Neural cell (in vitro differentiated cells): ENCODE measurements around the gene PRMT2. TPM values are rescaled to one million over a fixed set of nuclear protein-coding genes. Genes with fewer than 3 reads are reported as not detected.

Experiments
- H2AFZ ChIP-seq: fragments of 200-600, 300-800 bp; sonication (generic), shearing (Covaris generic); 2 replicates; pipeline ENCODE4 v1.6.0; 2014; ENCODE audit warnings: low read depth, mild to moderate bottlenecking, antibody characterized with exemption, low read length, moderate library complexity
- H3F3A ChIP-seq: fragments of 200-600 bp; shearing (Covaris generic); 2 replicates; pipeline ENCODE4 v1.6.1; 2016; ENCODE audit warnings: mild to moderate bottlenecking, moderate library complexity, mixed read lengths, antibody characterized with exemption, low read length; ENCODE audit not compliant: insufficient read depth, poor library complexity, severe bottlenecking
- H3K27ac ChIP-seq: fragments of 200-600, 300-800 bp; sonication (generic), shearing (Covaris generic); 2 replicates; pipeline ENCODE4 v1.5.1; 2014; ENCODE audit warnings: mild to moderate bottlenecking, low read length, moderate library complexity
- H3K27me3 ChIP-seq: fragments of 300-800, 200-600 bp; sonication (generic), shearing (Covaris generic); 2 replicates; pipeline ENCODE4 v1.6.0; 2014; ENCODE audit warnings: mild to moderate bottlenecking, low read depth, low read length, moderate library complexity; ENCODE audit not compliant: insufficient read depth
- H3K36me3 ChIP-seq: fragments of 300-800, 200-600 bp; sonication (generic), shearing (Covaris generic); 2 replicates; pipeline ENCODE4 v1.5.1; 2014; ENCODE audit warnings: mild to moderate bottlenecking, antibody characterized with exemption, low read length, moderate library complexity; ENCODE audit not compliant: insufficient read depth
- H3K4me2 ChIP-seq: fragments of 300-800, 200-600 bp; sonication (generic), shearing (Covaris generic); 2 replicates; pipeline ENCODE4 v1.6.0; 2014; ENCODE audit warnings: mild to moderate bottlenecking, low read length
- H3K4me3 ChIP-seq: fragments of 300-800, 200-600 bp; sonication (generic), shearing (Covaris generic); 2 replicates; pipeline ENCODE4 v1.5.1; 2014; ENCODE audit warnings: mild to moderate bottlenecking, low read length, moderate library complexity
- H3K79me2 ChIP-seq: fragments of 200-600 bp; shearing (Covaris generic); replicated peaks from 2 replicates; pipeline ENCODE4 v1.6.0; 2014; ENCODE audit warnings: mild to moderate bottlenecking, low read length, moderate library complexity; ENCODE audit not compliant: insufficient read depth
- H3K9ac ChIP-seq: fragments of 300-800, 200-600 bp; sonication (generic), shearing (Covaris generic); 2 replicates; pipeline ENCODE4 v1.6.1; 2016; ENCODE audit warnings: mild to moderate bottlenecking, low read length, mixed read lengths
- H3K9me2 ChIP-seq: fragments of 200-600 bp; shearing (Covaris generic); 2 replicates; pipeline ENCODE4 v1.6.1; 2016; ENCODE audit warnings: mild to moderate bottlenecking, low read length, mixed read lengths; ENCODE audit not compliant: insufficient read depth
- H3K9me3 ChIP-seq: fragments of 200-600, 300-800 bp; sonication (generic), shearing (Covaris generic); 2 replicates; pipeline ENCODE4 v1.6.1; 2016; ENCODE audit warnings: mild to moderate bottlenecking, mixed run types, low read length, moderate library complexity, mixed read lengths
- H4K20me1 ChIP-seq: fragments of 200-600 bp; shearing (Covaris generic); 2 replicates; pipeline ENCODE4 v1.6.1; 2016; ENCODE audit warnings: mild to moderate bottlenecking, mixed run types; ENCODE audit not compliant: insufficient read depth
- CTCF ChIP-seq: fragments of 450-650 bp; IDR thresholded peaks from 2 replicates; pipeline ENCODE4 v1.5.1; 2014; ENCODE audit warnings: antibody characterized with exemption, mild to moderate bottlenecking, moderate library complexity; ENCODE audit not compliant: poor library complexity, severe bottlenecking
- EP300 ChIP-seq: fragments of 450-650 bp; conservative IDR thresholded peaks from 2 replicates; pipeline ENCODE4 v1.6.1; 2014; ENCODE audit warnings: antibody characterized with exemption, mild to moderate bottlenecking, moderate library complexity; ENCODE audit not compliant: poor library complexity, severe bottlenecking
- EZH2 ChIP-seq: fragments of 200-600, 300-800 bp; shearing (Covaris generic), sonication (generic); IDR thresholded peaks from 2 replicates; pipeline ENCODE4 v1.6.1; 2014; ENCODE audit warnings: antibody characterized with exemption, low read length, borderline replicate concordance, mild to moderate bottlenecking; ENCODE audit not compliant: insufficient read depth, poor library complexity, severe bottlenecking
- MXI1 ChIP-seq: fragments of 450-650 bp; conservative IDR thresholded peaks from 2 replicates; pipeline ENCODE4 v1.6.1; 2014; ENCODE audit warnings: antibody characterized with exemption, mild to moderate bottlenecking; ENCODE audit not compliant: poor library complexity, severe bottlenecking
- POLR2AphosphoS5 ChIP-seq: IDR thresholded peaks from 2 replicates; pipeline ENCODE4 v1.6.1; 2012
- RAD21 ChIP-seq: fragments of 450-650 bp; conservative IDR thresholded peaks from 2 replicates; pipeline ENCODE4 v1.6.1; 2014; ENCODE audit warnings: antibody characterized with exemption, mild to moderate bottlenecking, moderate library complexity
- SMC3 ChIP-seq: fragments of 450-650 bp; conservative IDR thresholded peaks from 2 replicates; pipeline ENCODE4 v1.6.1; 2014; ENCODE audit warnings: antibody characterized with exemption, mild to moderate bottlenecking, moderate library complexity; ENCODE audit not compliant: poor library complexity
- TAF1 ChIP-seq: IDR thresholded peaks from 2 replicates; pipeline ENCODE4 v1.6.1; 2012; ENCODE audit warnings: low read depth
- polyA plus RNA-seq: library from polyadenylated mRNA; depleted of rRNA; stranded (reverse); fragments of >200 nt; gene quantifications from 2 replicates; pipeline ENCODE4 v1.2.3, GENCODE V29; 2014
- TF ChIP-seq, protein P1 (sequence below): IDR thresholded peaks from 2 replicates; pipeline ENCODE4 v1.6.1; 2012; ENCODE audit warnings: borderline replicate concordance

Gene PRMT2
- polyA plus RNA-seq, 1 donor from 2014 or later, result 313 TPM

DNA sequence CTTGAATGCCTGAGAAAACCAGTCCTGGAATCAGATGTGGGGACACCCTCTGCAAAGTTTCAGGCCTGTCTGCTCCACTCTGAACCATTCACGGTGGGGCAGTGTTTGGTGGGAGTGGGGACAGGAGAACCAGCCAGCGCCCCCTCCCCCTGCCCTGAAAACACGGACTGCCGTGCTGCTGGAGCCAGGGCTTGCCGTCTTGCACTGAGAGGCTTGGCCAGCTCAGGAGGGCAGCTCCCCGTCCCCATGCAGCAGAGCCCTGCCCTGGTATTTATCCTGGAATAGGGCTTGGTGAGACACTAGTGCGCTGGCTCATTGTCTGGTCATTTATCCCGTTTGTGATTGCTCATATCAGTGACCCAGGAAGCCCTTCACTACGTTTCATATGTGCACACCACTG is 34.5 kb upstream of the PRMT2 start:
- Histone ChIP-seq H3K27ac (no peak overlapping the region), H3K36me3 (no peaks in the 10 kb centered on the region), H3K27me3 (no peaks in the 10 kb centered on the region), H4K20me1 (no peaks in the 10 kb centered on the region), H3K4me2 (no peak overlapping the region), H3K9me2 (no peaks in the 10 kb centered on the region), H3K79me2 (no peaks in the 10 kb centered on the region), H3K9me3 (no peaks in the 10 kb centered on the region), H2AFZ (no peak overlapping the region), H3K4me3 (no peak overlapping the region), H3K9ac (no peak overlapping the region), H3F3A (no peaks in the 10 kb centered on the region)
- no peak for TF ChIP-seq TAF1
- TF ChIP-seq RAD21, result no peak
- no peak for TF ChIP-seq CTCF
- TF ChIP-seq, protein P1, sequence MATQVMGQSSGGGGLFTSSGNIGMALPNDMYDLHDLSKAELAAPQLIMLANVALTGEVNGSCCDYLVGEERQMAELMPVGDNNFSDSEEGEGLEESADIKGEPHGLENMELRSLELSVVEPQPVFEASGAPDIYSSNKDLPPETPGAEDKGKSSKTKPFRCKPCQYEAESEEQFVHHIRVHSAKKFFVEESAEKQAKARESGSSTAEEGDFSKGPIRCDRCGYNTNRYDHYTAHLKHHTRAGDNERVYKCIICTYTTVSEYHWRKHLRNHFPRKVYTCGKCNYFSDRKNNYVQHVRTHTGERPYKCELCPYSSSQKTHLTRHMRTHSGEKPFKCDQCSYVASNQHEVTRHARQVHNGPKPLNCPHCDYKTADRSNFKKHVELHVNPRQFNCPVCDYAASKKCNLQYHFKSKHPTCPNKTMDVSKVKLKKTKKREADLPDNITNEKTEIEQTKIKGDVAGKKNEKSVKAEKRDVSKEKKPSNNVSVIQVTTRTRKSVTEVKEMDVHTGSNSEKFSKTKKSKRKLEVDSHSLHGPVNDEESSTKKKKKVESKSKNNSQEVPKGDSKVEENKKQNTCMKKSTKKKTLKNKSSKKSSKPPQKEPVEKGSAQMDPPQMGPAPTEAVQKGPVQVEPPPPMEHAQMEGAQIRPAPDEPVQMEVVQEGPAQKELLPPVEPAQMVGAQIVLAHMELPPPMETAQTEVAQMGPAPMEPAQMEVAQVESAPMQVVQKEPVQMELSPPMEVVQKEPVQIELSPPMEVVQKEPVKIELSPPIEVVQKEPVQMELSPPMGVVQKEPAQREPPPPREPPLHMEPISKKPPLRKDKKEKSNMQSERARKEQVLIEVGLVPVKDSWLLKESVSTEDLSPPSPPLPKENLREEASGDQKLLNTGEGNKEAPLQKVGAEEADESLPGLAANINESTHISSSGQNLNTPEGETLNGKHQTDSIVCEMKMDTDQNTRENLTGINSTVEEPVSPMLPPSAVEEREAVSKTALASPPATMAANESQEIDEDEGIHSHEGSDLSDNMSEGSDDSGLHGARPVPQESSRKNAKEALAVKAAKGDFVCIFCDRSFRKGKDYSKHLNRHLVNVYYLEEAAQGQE, result no peak
- TF ChIP-seq SMC3, result no peak
- TF ChIP-seq POLR2AphosphoS5, result no peak
- TF ChIP-seq EP300, result no peak
- TF ChIP-seq EZH2, result no peak

- TF ChIP-seq SMC3 (no peak), MXI1 (no peak), TAF1 (no peak), POLR2AphosphoS5 (no peak), RAD21 (no peak), EP300 (no peak), CTCF (no peak), EZH2 (no peak)
- TF ChIP-seq, protein P1, result no peak
- Histone ChIP-seq H3K4me2 (no peak overlapping the region), H3K27ac (no peak overlapping the region), H3K9me2 (no peaks in the 10 kb centered on the region), H3K9ac (no peak overlapping the region), H3K79me2 (no peaks in the 10 kb centered on the region), H3F3A (no peaks in the 10 kb centered on the region), H3K4me3 (no peak overlapping the region), H3K36me3 (no peaks in the 10 kb centered on the region), H2AFZ (no peak overlapping the region), H4K20me1 (no peaks in the 10 kb centered on the region), H3K27me3 (no peaks in the 10 kb centered on the region), H3K9me3 (no peaks in the 10 kb centered on the region)
Observed at GRCh38 chr21:46603228-46603627, 32.2 kb upstream of the PRMT2 start.
